Activated T-helper 1 cell treated with anti-CD3 and anti-CD28 coated beads, Interleukin-12 subunit alpha, Interleukin-12 subunit beta, Interleukin-2, Interleukin-4 antibody, amounts not matched to agents 30 ng/mL and 10 ng/mL and 1 ng/mL, durations not matched to agents 14 hours and 24 hours and 36 hours (primary cell): ENCODE data around the gene SYTL1. TPM values are rescaled to one million over a fixed set of nuclear protein-coding genes. Genes with fewer than 3 reads are reported as not detected.
"Not testable (repeated sequence)": the region's sequence is repeated elsewhere in the genome, so short reads cannot be mapped to it uniquely, and the experiment has no call there.

Experiments
- DNase-seq: peaks from one replicate; pipeline ENCODE4 v3.0.0; 2021; ENCODE audit warnings: low spot score
- H3K27ac Mint-ChIP-seq: one replicate; pipeline ENCODE4 v1.8.0; 2021; ENCODE audit warnings: mild to moderate bottlenecking, mixed read lengths
- H3K27me3 Mint-ChIP-seq: one replicate; pipeline ENCODE4 v1.8.0; 2022; ENCODE audit warnings: mild to moderate bottlenecking, moderate library complexity, mixed read lengths; ENCODE audit not compliant: insufficient read depth
- H3K36me3 Mint-ChIP-seq: one replicate; pipeline ENCODE4 v1.8.0; 2021; ENCODE audit warnings: low read depth, mixed read lengths
- H3K4me1 Mint-ChIP-seq: one replicate; pipeline ENCODE4 v1.8.0; 2021; ENCODE audit warnings: low read depth, mixed read lengths
- H3K4me3 Mint-ChIP-seq: one replicate; pipeline ENCODE4 v1.8.0; 2021; ENCODE audit warnings: mild to moderate bottlenecking, moderate library complexity, mixed read lengths
- H3K9me3 Mint-ChIP-seq: one replicate; pipeline ENCODE4 v1.8.0; 2021; ENCODE audit warnings: mixed read lengths
- intact Hi-C: fragments of 100-400 bp; cut with micrococcal nuclease; formaldehyde crosslinking; loops from one replicate; pipeline ENCODE4 v1.15.1; 2024
- total RNA-seq: library from RNA; stranded (reverse); gene quantifications from 2 replicates; pipeline ENCODE4 v1.2.3, GENCODE V29; 2022

The SYTL1 gene
- total RNA-seq, 1 donor from 2014 or later: 26.3 TPM

GRCh38 chr1:27380224-27380623 is 38.4 kb downstream of the SYTL1 start:
- intact Hi-C loops: no loop called here
- no peaks in the 10 kb centered on the region for H3K9me3 Mint-ChIP-seq
- no peak for DNase-seq
- no peaks in the 10 kb centered on the region for H3K36me3 Mint-ChIP-seq
- peaks cover 7% of the 10 kb centered on the region for H3K27me3 Mint-ChIP-seq
- no peak overlapping the region for H3K4me3 Mint-ChIP-seq
- no peak overlapping the region for H3K27ac Mint-ChIP-seq
- no peaks in the 10 kb centered on the region for H3K4me1 Mint-ChIP-seq

GRCh38 chr1:27380766-27381733 is 39.2 kb downstream of the SYTL1 start:
- intact Hi-C loops: no loop called here
- no peak overlapping the region for H3K27ac Mint-ChIP-seq
- no peak for DNase-seq
- H3K9me3 Mint-ChIP-seq: no peaks in the 10 kb centered on the region
- H3K36me3 Mint-ChIP-seq: no peaks in the 10 kb centered on the region
- no peak overlapping the region for H3K4me3 Mint-ChIP-seq
- H3K4me1 Mint-ChIP-seq: no peaks in the 10 kb centered on the region
- H3K27me3 Mint-ChIP-seq: peaks cover 8% of the 10 kb centered on the region

- Mint-ChIP-seq H3K4me3 (no peak overlapping the region), H3K9me3 (no peaks in the 10 kb centered on the region), H3K27me3 (peaks cover 11% of the 10 kb centered on the region), H3K27ac (no peak overlapping the region), H3K4me1 (no peaks in the 10 kb centered on the region), H3K36me3 (no peaks in the 10 kb centered on the region)
- no peak for DNase-seq
- intact Hi-C loops: no loop called here
These were observed 40.3 kb downstream of the SYTL1 start for GRCh38 chr1:27381969-27382762.

- Mint-ChIP-seq H3K9me3 (no peaks in the 10 kb centered on the region), H3K27me3 (peaks cover 14% of the 10 kb centered on the region), H3K36me3 (no peaks in the 10 kb centered on the region), H3K4me1 (no peaks in the 10 kb centered on the region), H3K4me3 (no peak within 1 kb of the TSS), H3K27ac (no peak within 1 kb of the TSS)
- intact Hi-C loops: loop anchor here (1.0 kb wide), 1 partner anchor 18 kb away; no protein-coding TSS in a partner anchor
- DNase-seq: peak; percentile 46
These were observed 41.3 kb downstream of the SYTL1 start, which contains the start of gene CD164L2 for GRCh38 chr1:27383039-27383605. TSS of gene CD164L2 (minus strand) at chr1:27383333. CDS start at chr1:27383239, 94 bp downstream.

GRCh38 chr1:27383661-27384060 is 41.8 kb downstream of the SYTL1 start:
- Mint-ChIP-seq H3K4me3 (no peak overlapping the region), H3K4me1 (peaks cover 3% of the 10 kb centered on the region), H3K36me3 (no peaks in the 10 kb centered on the region), H3K27ac (no peak overlapping the region), H3K9me3 (no peaks in the 10 kb centered on the region), H3K27me3 (peaks cover 14% of the 10 kb centered on the region)
- intact Hi-C loops: loop anchor here (1.0 kb wide), 1 partner anchor 18 kb away; no protein-coding TSS in a partner anchor
- DNase-seq: no peak

GRCh38 chr1:27384797-27385196 is 43.0 kb downstream of the SYTL1 start:
- DNase-seq, H3K4me3 Mint-ChIP-seq, H3K4me1 Mint-ChIP-seq, intact Hi-C loops, H3K27ac Mint-ChIP-seq, H3K9me3 Mint-ChIP-seq, H3K36me3 Mint-ChIP-seq: not testable (repeated sequence)
- H3K27me3 Mint-ChIP-seq: peaks cover 15% of the 10 kb centered on the region

- Mint-ChIP-seq H3K36me3 (no peaks in the 10 kb centered on the region), H3K4me3 (no peak overlapping the region), H3K4me1 (peaks cover 12% of the 10 kb centered on the region), H3K27me3 (peaks cover 15% of the 10 kb centered on the region), H3K27ac (no peak overlapping the region), H3K9me3 (no peaks in the 10 kb centered on the region)
- intact Hi-C loops: loop anchor here (1.0 to 2.0 kb wide), 4 partner anchors 31 to 344 kb away; no protein-coding TSS in a partner anchor
- peak; percentile 57 for DNase-seq
These were observed 46.6 kb downstream of the SYTL1 start for GRCh38 chr1:27388337-27389005.

GRCh38 chr1:27391511-27392095 is 49.8 kb downstream of the SYTL1 start:
- peaks cover 12% of the 10 kb centered on the region for H3K4me1 Mint-ChIP-seq
- no peaks in the 10 kb centered on the region for H3K9me3 Mint-ChIP-seq
- peak overlapping the region; percentile 79 for H3K4me3 Mint-ChIP-seq
- peaks cover 12% of the 10 kb centered on the region for H3K27me3 Mint-ChIP-seq
- no peak for DNase-seq
- H3K27ac Mint-ChIP-seq: peak overlapping the region; percentile 93
- H3K36me3 Mint-ChIP-seq: no peaks in the 10 kb centered on the region
- intact Hi-C loops: loop anchor here (1.0 to 10.0 kb wide), 7 partner anchors 26 to 334 kb away; partner anchors contain the start of genes FAM76A, TMEM222 and WDTC1

GRCh38 chr1:27392096-27392777 is 50.4 kb downstream of the SYTL1 start, which contains the start of gene GPR3:
TSS of gene GPR3 (plus strand) at chr1:27392622. CDS start at chr1:27393799, 1,177 bp downstream.
- no peaks in the 10 kb centered on the region for H3K9me3 Mint-ChIP-seq
- peak within 1 kb of the TSS; percentile 93 for H3K27ac Mint-ChIP-seq
- intact Hi-C loops: loop anchor here (1.0 to 10.0 kb wide), 7 partner anchors 27 to 333 kb away; partner anchors contain the start of genes FAM76A, TMEM222 and WDTC1
- peak; percentile 91 for DNase-seq
- peaks cover 12% of the 10 kb centered on the region for H3K4me1 Mint-ChIP-seq
- H3K27me3 Mint-ChIP-seq: peaks cover 12% of the 10 kb centered on the region
- no peaks in the 10 kb centered on the region for H3K36me3 Mint-ChIP-seq
- peak within 1 kb of the TSS; percentile 82 for H3K4me3 Mint-ChIP-seq

- no peaks in the 10 kb centered on the region for H3K9me3 Mint-ChIP-seq
- intact Hi-C loops: loop anchor here (1.0 to 10.0 kb wide), 7 partner anchors 28 to 332 kb away; partner anchors contain the start of genes FAM76A, TMEM222 and WDTC1
- peaks cover 9% of the 10 kb centered on the region for H3K27me3 Mint-ChIP-seq
- H3K36me3 Mint-ChIP-seq: no peaks in the 10 kb centered on the region
- H3K4me3 Mint-ChIP-seq: peak overlapping the region; percentile 82
- peak overlapping the region; percentile 61 for H3K27ac Mint-ChIP-seq
- no peak for DNase-seq
- H3K4me1 Mint-ChIP-seq: peaks cover 12% of the 10 kb centered on the region
These were observed 51.2 kb downstream of the SYTL1 start for GRCh38 chr1:27392778-27393635.
